SK-N-SH (cell line): Measurements from ENCODE around the gene TSPAN31. TPM values are rescaled to one million over a fixed set of nuclear protein-coding genes. Genes with fewer than 3 reads are reported as not detected.

Experiments
- CTCF ChIA-PET: fragments of 300-600, 350-600 bp; formaldehyde crosslinking; extraction: SDS; loops from one replicate; lab custom pipeline; 2021; lab: Yijun Ruan, JAX
- POLR2A ChIA-PET: fragments of 350-600 bp; sonication (Branson Sonifier 250); formaldehyde crosslinking; extraction: SDS; loops from one replicate; lab custom pipeline; 2020; ENCODE audit warnings: antibody characterized with exemption, inconsistent platforms; lab: Yijun Ruan, JAX
- DNase-seq: peaks from one replicate; pipeline ENCODE4 v3.0.0; 2012
- H2AFZ ChIP-seq: fragments of 200-600 bp; sonication (generic); 2 replicates; pipeline ENCODE4 v1.8.1; 2016; ENCODE audit warnings: antibody characterized with exemption, mild to moderate bottlenecking, low read depth
- H3F3A ChIP-seq: fragments of 200-600 bp; sonication (generic); replicated peaks from 2 replicates; pipeline ENCODE3; 2016; ENCODE audit warnings: antibody characterized with exemption, mild to moderate bottlenecking; ENCODE audit not compliant: insufficient read depth
- H3K27ac ChIP-seq, 2 experiments: fragments of 200-500 bp in 1 of 2; fragments of 200-600 bp in 1 of 2; sonication (Bioruptor generic) in 1 of 2; sonication (generic), shearing (Covaris generic) in 1 of 2; 2 replicates each; pipeline versions ENCODE4 v1.5.1 to v1.6.1; 2014 to 2016; ENCODE audit warnings: low read depth in 2 of 2, inconsistent platforms in 1 of 2, low read length in 1 of 2, mild to moderate bottlenecking in 1 of 2, mixed read lengths in 1 of 2
- H3K27me3 ChIP-seq: fragments of 200-600 bp; sonication (generic), shearing (Covaris generic); 2 replicates; pipeline ENCODE4 v1.6.1; 2016; ENCODE audit warnings: mixed run types; ENCODE audit not compliant: insufficient read depth
- H3K36me3 ChIP-seq, 2 experiments: fragments of 200-500 bp in 1 of 2; fragments of 200-600 bp in 1 of 2; sonication (Bioruptor generic) in 1 of 2; sonication (generic) in 1 of 2; replicated peaks in 1 of 2; 2 replicates each; pipeline versions ENCODE3 to v1.5.1; 2014 to 2016; ENCODE audit warnings: low read length in 1 of 2, mild to moderate bottlenecking in 1 of 2; ENCODE audit not compliant: insufficient read depth in 2 of 2, control insufficient read depth in 1 of 2
- H3K4me1 ChIP-seq, 2 experiments: fragments of 200-500 bp in 1 of 2; fragments of 200-600 bp in 1 of 2; sonication (Bioruptor generic) in 1 of 2; sonication (generic), shearing (Covaris generic) in 1 of 2; 2 replicates each; pipeline versions ENCODE4 v1.5.1 to v1.6.1; 2014 to 2016; ENCODE audit warnings: low read depth in 1 of 2, low read length in 1 of 2, mixed run types in 1 of 2; ENCODE audit not compliant: insufficient read depth in 2 of 2, control insufficient read depth in 1 of 2
- H3K4me2 ChIP-seq: fragments of 200-600 bp; sonication (generic), shearing (Covaris generic); 2 replicates; pipeline ENCODE4 v1.6.1; 2017; ENCODE audit warnings: mixed run types
- H3K4me3 ChIP-seq, 2 experiments: fragments of 200-500 bp in 1 of 2; fragments of 200-600 bp in 1 of 2; sonication (Bioruptor generic) in 1 of 2; sonication (generic), shearing (Covaris generic) in 1 of 2; 2 replicates each; pipeline versions ENCODE4 v1.5.1 to v1.8.1; 2014 to 2016; ENCODE audit warnings: low read depth in 2 of 2, inconsistent platforms in 1 of 2, low read length in 1 of 2, mild to moderate bottlenecking in 1 of 2, mixed read lengths in 1 of 2, moderate library complexity in 1 of 2
- H3K79me2 ChIP-seq: fragments of 200-600 bp; sonication (generic); 2 replicates; pipeline ENCODE4 v1.8.1; 2017; ENCODE audit warnings: mild to moderate bottlenecking; ENCODE audit not compliant: insufficient read depth
- H3K9ac ChIP-seq: fragments of 200-600 bp; sonication (generic); 2 replicates; pipeline ENCODE4 v1.6.1; 2017; ENCODE audit warnings: mixed run types
- H3K9me2 ChIP-seq: fragments of 200-600 bp; sonication (generic); 2 replicates; pipeline ENCODE4 v1.6.1; 2017; ENCODE audit warnings: mixed run types
- H3K9me3 ChIP-seq: fragments of 200-600 bp; sonication (generic); 2 replicates; pipeline ENCODE4 v1.6.1; 2017; ENCODE audit warnings: mixed run types, mild to moderate bottlenecking, moderate library complexity
- H4K20me1 ChIP-seq: fragments of 200-600 bp; sonication (generic); 2 replicates; pipeline ENCODE4 v1.6.1; 2017; ENCODE audit warnings: mild to moderate bottlenecking, mixed run types; ENCODE audit not compliant: insufficient read depth
- CHD2 ChIP-seq: fragments of 150-350 bp; IDR thresholded peaks from 2 replicates; pipeline ENCODE4 v1.6.1; 2018; ENCODE audit warnings: low read length; ENCODE audit not compliant: partially characterized antibody
- CTCF ChIP-seq: fragments of 200-600 bp; sonication (generic); IDR thresholded peaks from 2 replicates; pipeline ENCODE4 v1.6.1; 2017; ENCODE audit warnings: antibody characterized with exemption, mild to moderate bottlenecking, moderate library complexity
- GABPA ChIP-seq: IDR thresholded peaks from 2 replicates; pipeline ENCODE4 v1.4.0; 2012; ENCODE audit warnings: low read depth, mild to moderate bottlenecking
- MAX ChIP-seq: IDR thresholded peaks from 2 replicates; pipeline ENCODE4 v1.4.0; 2012; ENCODE audit warnings: low read depth
- MEF2A ChIP-seq: IDR thresholded peaks from 2 replicates; pipeline ENCODE4 v1.4.0; 2012; ENCODE audit warnings: low read depth, borderline replicate concordance
- MXI1 ChIP-seq: IDR thresholded peaks from 2 replicates; pipeline ENCODE4 v1.6.1; 2012; ENCODE audit warnings: mild to moderate bottlenecking, low read depth, low read length, improper control_type of control experiment
- RAD21 ChIP-seq: IDR thresholded peaks from 2 replicates; pipeline ENCODE4 v1.6.1; 2012; ENCODE audit warnings: mild to moderate bottlenecking, low read length
- SMC3 ChIP-seq: IDR thresholded peaks from 2 replicates; pipeline ENCODE4 v1.6.1; 2012; ENCODE audit warnings: low read depth, low read length, improper control_type of control experiment
- TCF12 ChIP-seq: IDR thresholded peaks from 2 replicates; pipeline ENCODE4 v1.4.0; 2012
- USF1 ChIP-seq: IDR thresholded peaks from 2 replicates; pipeline ENCODE4 v1.4.0; 2012; ENCODE audit warnings: low read depth, borderline replicate concordance
- WGBS: methylation state at CpG from one replicate; pipeline ENCODE4 v1.1.6; 2017; ENCODE audit warnings: low lambda C conversion rate; 5-methylcytosine and 5-hydroxymethylcytosine counted together
- polyA plus RNA-seq, 3 experiments: library from polyadenylated mRNA; depleted of rRNA; stranded (reverse); fragments of >200 nt; gene quantifications; 2 replicates each; pipeline ENCODE4 v1.2.3, GENCODE V29; 2012

Gene TSPAN31
- polyA plus RNA-seq, 1 of the 3 experiments (the other 2 are of a cell fraction), result 36.8 TPM

GRCh38 chr12:57735952-57736740 lies 8.7 kb upstream of the TSPAN31 start:
- peak overlapping the region in 1 of 2 experiments; percentile 39; a peak in 1 of 4 replicates for H3K27ac ChIP-seq
- peak overlapping the region; percentile 29 to 32; a peak in 3 of 4 replicates for H3K4me3 ChIP-seq
- peak; percentile 87 for DNase-seq
- no peaks in the 10 kb centered on the region for H3K9me3 ChIP-seq
- no peaks in the 10 kb centered on the region for H3K79me2 ChIP-seq
- H3K9me2 ChIP-seq, result no peaks in the 10 kb centered on the region
- no peaks in the 10 kb centered on the region for H3K27me3 ChIP-seq
- WGBS, result 43% methylated on average over 25 of the region's 49 CpGs
- no peak overlapping the region for H3K9ac ChIP-seq
- ChIA-PET CTCF (interaction anchor here (0.6 to 7.1 kb wide), 21 partner anchors 9 to 277 kb away, joined by 3 to 133 read pairs (median 6); partner anchors contain the start of genes B4GALNT1, GLI1, OS9 and PIP4K2C), POLR2A (interaction anchor here (0.6 to 2.9 kb wide), 4 partner anchors 9 to 441 kb away, joined by 3 to 21 read pairs (median 10); partner anchors contain the start of gene TSPAN31)
- peaks cover 18% of the 10 kb centered on the region for H3F3A ChIP-seq
- TF ChIP-seq MEF2A, result no peak
- peak; percentile 53 for TF ChIP-seq CTCF
- 0 out of 2 replicates have a peak, but pooled peaks have one; percentile 6 for TF ChIP-seq TCF12
- 0 out of 2 replicates have a peak, but pooled peaks have one; percentile 35 for TF ChIP-seq MXI1
- peak; percentile 20 for TF ChIP-seq CHD2
- TF ChIP-seq GABPA, result 0 out of 2 replicates have a peak, but pooled peaks have one; percentile 17
- peak; percentile 69 for TF ChIP-seq RAD21
- TF ChIP-seq SMC3, result peak; percentile 42; the same call in 1 of the 2 replicates
- no peak for TF ChIP-seq USF1
- H3K4me1 ChIP-seq, result peaks cover 0 to 29% of the 10 kb centered on the region in 2 experiments; a peak in 2 of 4 replicates
- H3K4me2 ChIP-seq, result peak overlapping the region; percentile 87
- peaks cover 0 to 4% of the 10 kb centered on the region in 2 experiments for H3K36me3 ChIP-seq
- no peak overlapping the region for H2AFZ ChIP-seq
- H4K20me1 ChIP-seq, result no peaks in the 10 kb centered on the region

GRCh38 chr12:57736741-57737466 lies 7.9 kb upstream of the TSPAN31 start:
- CTCF ChIA-PET, result interaction anchor here (0.7 to 7.1 kb wide), 17 partner anchors 8 to 167 kb away, joined by 3 to 133 read pairs (median 7); partner anchors contain the start of genes B4GALNT1, CDK4, CYP27B1 and TSPAN31
- H3K27me3 ChIP-seq, result no peaks in the 10 kb centered on the region
- no peak overlapping the region for H3K9ac ChIP-seq
- DNase-seq, result no peak
- H2AFZ ChIP-seq, result no peak overlapping the region
- peak overlapping the region; percentile 87 for H3K4me2 ChIP-seq
- 66% methylated on average over 30 of the region's 31 CpGs for WGBS
- H4K20me1 ChIP-seq, result no peaks in the 10 kb centered on the region
- H3K27ac ChIP-seq, result no peak overlapping the region
- peaks cover 18% of the 10 kb centered on the region for H3F3A ChIP-seq
- peak overlapping the region in 1 of 2 experiments; percentile 68; a peak in 2 of 4 replicates for H3K4me3 ChIP-seq
- no peaks in the 10 kb centered on the region for H3K9me3 ChIP-seq
- H3K79me2 ChIP-seq, result no peaks in the 10 kb centered on the region
- peaks cover 0 to 29% of the 10 kb centered on the region in 2 experiments; a peak in 2 of 4 replicates for H3K4me1 ChIP-seq
- TF ChIP-seq SMC3 (no peak), GABPA (no peak), MAX (no peak), TCF12 (no peak)
- H3K36me3 ChIP-seq, result peaks cover 0 to 4% of the 10 kb centered on the region in 2 experiments
- POLR2A ChIA-PET, result interaction anchor here (1.2 to 2.9 kb wide), 3 partner anchors 8 to 15 kb away, joined by 3 to 21 read pairs (median 17); partner anchors contain the start of genes CDK4 and TSPAN31
- H3K9me2 ChIP-seq, result no peaks in the 10 kb centered on the region
